ENCODE data around the gene ACVR2A. TPM values are rescaled to one million over a fixed set of nuclear protein-coding genes. Genes with fewer than 3 reads are reported as not detected.

Gene ACVR2A
- total RNA-seq, 1 experiment from 2014 or later: 13.4 TPM

DNA sequence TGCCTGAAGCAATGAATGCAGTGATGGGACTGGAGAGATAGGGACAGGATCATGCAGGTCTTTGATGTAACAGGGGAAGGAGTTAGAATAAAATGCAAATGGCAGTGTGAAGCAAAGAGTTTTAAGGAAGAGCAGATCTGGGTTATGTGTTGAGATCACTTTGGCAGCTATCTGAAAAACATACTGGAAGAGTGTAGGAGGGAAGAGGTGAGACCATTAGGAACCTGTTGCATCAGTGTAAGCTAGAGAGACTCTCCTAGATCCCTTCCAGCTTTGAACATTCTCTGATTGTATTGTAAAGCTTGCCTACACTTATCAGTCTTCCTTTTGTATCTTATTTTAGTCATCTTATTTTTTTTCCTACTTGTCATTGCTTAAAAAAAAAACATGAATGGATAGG, 10.5 kb downstream of the ACVR2A start:
- Mint-ChIP-seq H3K4me3 (no peak overlapping the region), H3K27ac (peak overlapping the region in 1 of 3 experiments; percentile 23; a peak in 2 of 7 replicates)

More for the DNA sequence above, 10.5 kb downstream of the ACVR2A start:
- H3K14ac ChIP-seq (ENCODE audit: insufficient read depth, low read length): no peak overlapping the region
- H3K79me2 ChIP-seq (ENCODE audit: insufficient read depth, low read length): peaks cover 15% of the 10 kb centered on the region; the same call in 1 of the 2 replicates
- H3K4me2 ChIP-seq (ENCODE audit: insufficient read depth, insufficient read length, low read length): no peak overlapping the region
- H2AFZ ChIP-seq (ENCODE audit: low read length): no peak overlapping the region
- H3K27ac ChIP-seq (ENCODE audit: insufficient read length, low read depth, low read length): no peak overlapping the region
- no peaks in the 10 kb centered on the region for H3K79me1 ChIP-seq (ENCODE audit: insufficient read depth, low read depth, low read length, poor library complexity, severe bottlenecking)
- no peak overlapping the region for H2BK20ac ChIP-seq (ENCODE audit: low read depth, low read length, poor library complexity, severe bottlenecking)
- no peak overlapping the region for H4K8ac ChIP-seq (replicated peaks; ENCODE audit: insufficient read length, low read depth, low read length)
- no peak overlapping the region for H2BK12ac ChIP-seq (ENCODE audit: insufficient read length, low read depth, low read length)
- H3K23ac ChIP-seq (ENCODE audit: insufficient read length, low read depth, low read length): no peak overlapping the region
- no peak overlapping the region for H4K91ac ChIP-seq (ENCODE audit: insufficient read length, low read depth, low read length)
- H2AK5ac ChIP-seq (ENCODE audit: insufficient read length, low read length): no peak overlapping the region
- H2BK120ac ChIP-seq (ENCODE audit: low read depth, low read length, poor library complexity, severe bottlenecking): no peak overlapping the region
- H3K36me3 Mint-ChIP-seq (ENCODE audit: insufficient read depth in 1 of 3, low read depth in 3 of 3): no peaks in the 10 kb centered on the region
- no peaks in the 10 kb centered on the region for H3K27me3 Mint-ChIP-seq (ENCODE audit: low read depth)
- H3K9me3 Mint-ChIP-seq: no peaks in the 10 kb centered on the region
- no peaks in the 10 kb centered on the region for H3K9me3 ChIP-seq (ENCODE audit: control insufficient read depth, low read depth, low read length)
- no peak for DNase-seq
- peaks cover 34 to 36% of the 10 kb centered on the region in 2 experiments for H3K4me1 Mint-ChIP-seq
- H3K27me3 ChIP-seq (ENCODE audit: insufficient read depth, low read length): no peaks in the 10 kb centered on the region
- TF ChIP-seq, protein P1, sequence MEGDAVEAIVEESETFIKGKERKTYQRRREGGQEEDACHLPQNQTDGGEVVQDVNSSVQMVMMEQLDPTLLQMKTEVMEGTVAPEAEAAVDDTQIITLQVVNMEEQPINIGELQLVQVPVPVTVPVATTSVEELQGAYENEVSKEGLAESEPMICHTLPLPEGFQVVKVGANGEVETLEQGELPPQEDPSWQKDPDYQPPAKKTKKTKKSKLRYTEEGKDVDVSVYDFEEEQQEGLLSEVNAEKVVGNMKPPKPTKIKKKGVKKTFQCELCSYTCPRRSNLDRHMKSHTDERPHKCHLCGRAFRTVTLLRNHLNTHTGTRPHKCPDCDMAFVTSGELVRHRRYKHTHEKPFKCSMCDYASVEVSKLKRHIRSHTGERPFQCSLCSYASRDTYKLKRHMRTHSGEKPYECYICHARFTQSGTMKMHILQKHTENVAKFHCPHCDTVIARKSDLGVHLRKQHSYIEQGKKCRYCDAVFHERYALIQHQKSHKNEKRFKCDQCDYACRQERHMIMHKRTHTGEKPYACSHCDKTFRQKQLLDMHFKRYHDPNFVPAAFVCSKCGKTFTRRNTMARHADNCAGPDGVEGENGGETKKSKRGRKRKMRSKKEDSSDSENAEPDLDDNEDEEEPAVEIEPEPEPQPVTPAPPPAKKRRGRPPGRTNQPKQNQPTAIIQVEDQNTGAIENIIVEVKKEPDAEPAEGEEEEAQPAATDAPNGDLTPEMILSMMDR (conservative IDR thresholded peaks at IDR 0.05): no peak
- H2BK15ac ChIP-seq (ENCODE audit: low read depth, low read length): no peak overlapping the region
- H4K20me1 ChIP-seq (ENCODE audit: control insufficient read depth, insufficient read depth, insufficient read length): no peaks in the 10 kb centered on the region
- H3K4ac ChIP-seq (ENCODE audit: low read depth, low read length): no peak overlapping the region
- no peak overlapping the region for H3T11ph ChIP-seq (ENCODE audit: low read length)
- H3K18ac ChIP-seq (ENCODE audit: insufficient read length, low read depth, low read length): no peak overlapping the region
- no peak overlapping the region for H2BK5ac ChIP-seq (ENCODE audit: insufficient read length, low read length)
- no peak overlapping the region for H4K5ac ChIP-seq (ENCODE audit: insufficient read length, low read depth, low read length)
- no peak overlapping the region for H3K56ac ChIP-seq (ENCODE audit: insufficient read length, low read depth, low read length)
- H3K23me2 ChIP-seq (ENCODE audit: insufficient read length, low read depth, low read length, poor library complexity, severe bottlenecking): no peaks in the 10 kb centered on the region
- no peak overlapping the region for H3K9ac ChIP-seq (ENCODE audit: extremely low read depth, insufficient read length, low read length)
- H3K4me1 ChIP-seq (ENCODE audit: insufficient read depth, low read length): peaks cover 7% of the 10 kb centered on the region; the same call in 1 of the 2 replicates

All from H9 (cell line).